AG04450 (cell line): ENCODE results near the gene KRTAP4-12. TPM values are rescaled to one million over a fixed set of nuclear protein-coding genes. Genes with fewer than 3 reads are reported as not detected.
A peak's percentile ranks its signal among the peaks of the same experiment; 100 is the strongest.
"Not testable (repeated sequence)": the region's sequence is repeated elsewhere in the genome, so short reads cannot be mapped to it uniquely, and the experiment has no call there.

Experiments
- CTCF ChIA-PET: fragments of 300-600, 350-600 bp; formaldehyde crosslinking; extraction: SDS; loops from one replicate; lab custom pipeline; 2022; ENCODE audit warnings: antibody characterized with exemption, inconsistent platforms; lab: Charles Lee
- POLR2A ChIA-PET: fragments of 350-600 bp; formaldehyde crosslinking; extraction: SDS; loops from one replicate; lab custom pipeline; 2021; ENCODE audit warnings: antibody characterized with exemption, inconsistent platforms; lab: Yijun Ruan, JAX
- DNase-seq: peaks from one replicate; pipeline ENCODE4 v3.0.0-alpha.2; 2011; ENCODE audit warnings: low read depth, low spot score
- H3K27ac ChIP-seq: one replicate; pipeline ENCODE4 v1.5.1; 2012; ENCODE audit warnings: low read depth, low read length, control low read depth
- H3K27me3 ChIP-seq: one replicate; pipeline ENCODE4 v1.6.0; 2012; ENCODE audit warnings: low read length; ENCODE audit not compliant: control insufficient read depth, insufficient read depth
- H3K4me3 ChIP-seq: 2 replicates; pipeline ENCODE4 v1.5.1; 2011; ENCODE audit warnings: mild to moderate bottlenecking, low read depth, low read length, control low read depth
- H3K9me3 ChIP-seq: 2 replicates; pipeline ENCODE4 v1.5.1; 2012; ENCODE audit warnings: low read length; ENCODE audit not compliant: control insufficient read depth, insufficient read depth
- polyA plus RNA-seq: library from polyadenylated mRNA; depleted of rRNA; stranded (reverse); fragments of >200 nt; gene quantifications from 2 replicates; pipeline ENCODE4 v1.2.3, GENCODE V29; 2011
- TF ChIP-seq, protein P1 (sequence below): IDR thresholded peaks from 2 replicates; pipeline ENCODE4 v1.5.1; 2011; ENCODE audit warnings: low read depth, low read length, control low read depth, inconsistent platforms

KRTAP4-12 gene
- polyA plus RNA-seq, 1 experiment = not detected

DNA sequence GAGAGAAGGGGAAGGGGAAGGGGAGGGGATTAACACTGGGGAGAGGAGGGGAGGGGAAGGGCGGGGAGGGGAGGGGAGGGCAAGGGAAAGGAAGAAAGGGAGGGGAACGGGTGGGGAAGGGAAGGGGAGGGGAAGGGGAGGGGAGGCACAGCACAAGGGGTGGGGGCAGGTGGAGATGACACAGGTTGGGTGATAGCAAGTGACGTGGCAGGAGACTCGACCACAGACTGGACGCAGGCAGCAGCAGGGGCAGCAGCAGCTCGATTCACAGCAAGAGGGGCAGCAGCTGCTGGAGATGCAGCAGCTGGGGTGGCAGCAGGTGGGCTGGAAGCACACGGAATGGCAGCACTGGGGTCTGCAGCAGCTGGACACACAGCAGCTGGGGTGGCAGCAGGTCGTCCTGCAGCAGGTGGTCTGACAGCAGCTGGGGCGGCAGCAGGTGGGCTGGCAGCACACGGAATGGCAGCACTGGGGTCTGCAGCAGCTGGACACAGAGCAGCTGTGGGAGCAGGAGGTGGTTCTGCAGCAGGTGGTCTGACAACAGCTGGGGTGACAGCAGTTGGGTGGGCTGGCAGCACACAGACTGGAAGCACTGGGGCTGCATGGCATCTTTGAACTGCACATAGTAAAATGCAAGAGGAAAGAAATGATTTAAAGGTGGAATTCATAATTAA is 22.3 kb downstream of the KRTAP4-12 start, which contains the start of gene KRTAP4-16:
Gene KRTAP4-16, minus strand, starts transcription at position 624 of the 674 bp plus-strand sequence. Its CDS starts 0 bp downstream, at position 624.
- POLR2A ChIA-PET = no interaction called here
- H3K27ac ChIP-seq = no peak within 1 kb of the TSS

DNA sequence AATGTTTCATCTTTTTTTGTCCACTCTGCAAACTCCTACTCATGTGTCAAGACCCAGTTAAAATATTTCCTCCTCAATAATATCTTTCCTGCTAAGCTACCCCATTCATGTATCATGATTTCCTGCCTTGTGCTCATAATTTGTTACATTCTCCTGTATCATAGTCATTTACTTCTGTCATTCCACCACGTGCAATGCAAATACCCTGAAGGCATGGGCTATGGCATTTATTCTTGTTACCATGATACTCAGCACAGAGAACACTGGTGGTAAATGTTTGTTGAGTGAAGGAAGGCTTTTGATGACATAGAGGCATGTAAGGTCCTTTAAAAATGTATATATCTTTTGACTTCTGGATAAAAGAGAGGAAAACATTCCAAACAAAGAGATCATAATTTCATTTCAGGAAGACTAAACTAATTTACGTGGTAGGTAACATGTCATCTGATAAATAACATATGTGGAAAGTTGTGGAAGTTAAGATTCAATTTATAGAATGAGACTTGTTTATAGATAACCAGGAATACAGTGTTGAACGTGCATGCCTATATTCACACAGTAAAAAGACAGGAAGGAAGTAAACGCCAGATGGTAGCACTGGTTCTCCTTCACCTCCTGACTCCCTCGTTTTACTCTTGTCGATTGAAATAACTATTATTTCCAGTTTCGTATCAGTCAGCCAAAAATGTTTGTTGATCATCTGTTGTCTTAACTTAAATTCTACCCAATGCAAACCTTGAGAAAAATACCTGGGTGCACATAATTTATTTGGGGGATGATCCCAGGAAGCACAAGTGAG is 24.1 kb downstream of the KRTAP4-12 start:
- H3K9me3 ChIP-seq, CTCF ChIA-PET, H3K4me3 ChIP-seq, POLR2A ChIA-PET, H3K27me3 ChIP-seq, H3K27ac ChIP-seq: not testable (repeated sequence)
- peak; percentile 10 for DNase-seq

More for the DNA sequence above, 22.3 kb downstream of the KRTAP4-12 start, which contains the start of gene KRTAP4-16:
- Histone ChIP-seq H3K27me3 (no peaks in the 10 kb centered on the region), H3K4me3 (no peak within 1 kb of the TSS), H3K9me3 (no peaks in the 10 kb centered on the region)
- TF ChIP-seq, protein P1, sequence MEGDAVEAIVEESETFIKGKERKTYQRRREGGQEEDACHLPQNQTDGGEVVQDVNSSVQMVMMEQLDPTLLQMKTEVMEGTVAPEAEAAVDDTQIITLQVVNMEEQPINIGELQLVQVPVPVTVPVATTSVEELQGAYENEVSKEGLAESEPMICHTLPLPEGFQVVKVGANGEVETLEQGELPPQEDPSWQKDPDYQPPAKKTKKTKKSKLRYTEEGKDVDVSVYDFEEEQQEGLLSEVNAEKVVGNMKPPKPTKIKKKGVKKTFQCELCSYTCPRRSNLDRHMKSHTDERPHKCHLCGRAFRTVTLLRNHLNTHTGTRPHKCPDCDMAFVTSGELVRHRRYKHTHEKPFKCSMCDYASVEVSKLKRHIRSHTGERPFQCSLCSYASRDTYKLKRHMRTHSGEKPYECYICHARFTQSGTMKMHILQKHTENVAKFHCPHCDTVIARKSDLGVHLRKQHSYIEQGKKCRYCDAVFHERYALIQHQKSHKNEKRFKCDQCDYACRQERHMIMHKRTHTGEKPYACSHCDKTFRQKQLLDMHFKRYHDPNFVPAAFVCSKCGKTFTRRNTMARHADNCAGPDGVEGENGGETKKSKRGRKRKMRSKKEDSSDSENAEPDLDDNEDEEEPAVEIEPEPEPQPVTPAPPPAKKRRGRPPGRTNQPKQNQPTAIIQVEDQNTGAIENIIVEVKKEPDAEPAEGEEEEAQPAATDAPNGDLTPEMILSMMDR = no peak
- CTCF ChIA-PET = interaction anchor here (0.6 kb wide), 1 partner anchor 127 kb away, joined by 4 read pairs; no protein-coding TSS in a partner anchor
- no peak for DNase-seq

DNA sequence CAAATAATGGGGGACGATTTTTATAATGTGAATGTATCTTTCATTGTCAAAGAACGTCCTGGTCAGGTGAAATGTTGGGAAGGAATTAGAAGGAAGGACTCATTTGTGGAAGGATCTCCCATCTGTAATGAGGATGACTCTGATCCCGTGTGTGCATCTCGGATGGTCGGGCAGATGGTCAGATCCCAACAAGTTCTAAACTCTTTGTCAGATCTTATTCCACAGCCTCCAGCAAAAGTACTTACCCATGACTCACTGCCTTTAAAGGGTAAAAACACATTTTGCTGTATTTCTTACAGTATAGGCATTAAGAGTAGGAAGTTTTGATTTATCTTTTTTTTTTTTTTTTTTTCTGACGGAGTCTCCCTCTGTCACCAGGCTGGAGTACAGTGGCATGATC is 25.5 kb downstream of the KRTAP4-12 start:
- TF ChIP-seq, protein P1 = no peak
- POLR2A ChIA-PET = no interaction called here
- no peak for DNase-seq
- no peak overlapping the region for H3K27ac ChIP-seq
- no peaks in the 10 kb centered on the region for H3K9me3 ChIP-seq
- H3K4me3 ChIP-seq = no peak overlapping the region
- CTCF ChIA-PET = no interaction called here
- H3K27me3 ChIP-seq = no peaks in the 10 kb centered on the region

DNA sequence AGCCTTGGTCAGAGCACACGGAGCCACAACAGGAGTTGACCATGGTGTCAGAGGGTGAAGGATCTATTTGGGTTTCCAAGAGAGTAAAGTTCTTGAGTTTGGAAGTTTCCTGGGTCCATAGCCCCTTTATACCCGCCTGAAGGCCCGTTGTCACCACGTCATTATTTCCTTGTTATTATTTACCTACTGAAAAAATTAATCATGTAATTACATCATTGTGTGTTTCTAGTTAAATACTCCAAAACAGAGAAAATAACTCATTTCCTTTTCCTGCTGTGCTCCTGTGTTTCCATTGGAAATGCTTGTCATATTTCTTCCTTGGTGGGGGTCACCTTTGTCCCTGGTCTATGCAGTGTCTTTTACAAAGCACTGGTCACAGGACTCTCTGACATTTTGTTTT is 25.9 kb downstream of the KRTAP4-12 start, which contains the start of gene KRTAP4-8:
Gene KRTAP4-8, minus strand, starts transcription at position 101 of the 400 bp plus-strand sequence. Its CDS starts 58 bp downstream, at position 43.
- CTCF ChIA-PET = no interaction called here
- DNase-seq = no peak
- H3K27ac ChIP-seq = no peak within 1 kb of the TSS
- H3K4me3 ChIP-seq = no peak within 1 kb of the TSS
- H3K27me3 ChIP-seq = no peaks in the 10 kb centered on the region
- TF ChIP-seq, protein P1 = no peak
- POLR2A ChIA-PET = no interaction called here
- no peaks in the 10 kb centered on the region for H3K9me3 ChIP-seq

DNA sequence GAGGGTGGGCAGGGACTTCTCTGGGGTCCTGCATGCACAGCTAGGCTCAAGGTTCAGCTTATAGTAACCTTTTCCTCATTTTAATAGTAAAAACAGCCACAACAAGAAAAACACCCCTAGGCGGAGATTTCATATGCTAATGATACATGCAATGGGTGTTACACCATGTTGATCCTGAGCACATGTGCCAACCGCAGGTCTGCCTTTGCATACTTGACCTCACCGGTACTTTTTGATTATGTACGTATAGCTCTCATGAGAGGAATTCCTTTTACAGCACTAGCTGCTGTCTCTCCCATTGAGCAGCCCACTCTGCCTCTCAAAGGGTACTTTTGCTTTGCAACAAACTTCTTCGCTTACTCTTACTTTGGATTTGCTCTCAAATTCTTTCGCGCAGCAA is 27.9 kb downstream of the KRTAP4-12 start:
- Histone ChIP-seq H3K27me3 (no peaks in the 10 kb centered on the region), H3K27ac (no peak overlapping the region), H3K4me3 (no peak overlapping the region), H3K9me3 (no peaks in the 10 kb centered on the region)
- TF ChIP-seq, protein P1 = no peak
- DNase-seq = no peak
- ChIA-PET POLR2A (no interaction called here), CTCF (no interaction called here)

DNA sequence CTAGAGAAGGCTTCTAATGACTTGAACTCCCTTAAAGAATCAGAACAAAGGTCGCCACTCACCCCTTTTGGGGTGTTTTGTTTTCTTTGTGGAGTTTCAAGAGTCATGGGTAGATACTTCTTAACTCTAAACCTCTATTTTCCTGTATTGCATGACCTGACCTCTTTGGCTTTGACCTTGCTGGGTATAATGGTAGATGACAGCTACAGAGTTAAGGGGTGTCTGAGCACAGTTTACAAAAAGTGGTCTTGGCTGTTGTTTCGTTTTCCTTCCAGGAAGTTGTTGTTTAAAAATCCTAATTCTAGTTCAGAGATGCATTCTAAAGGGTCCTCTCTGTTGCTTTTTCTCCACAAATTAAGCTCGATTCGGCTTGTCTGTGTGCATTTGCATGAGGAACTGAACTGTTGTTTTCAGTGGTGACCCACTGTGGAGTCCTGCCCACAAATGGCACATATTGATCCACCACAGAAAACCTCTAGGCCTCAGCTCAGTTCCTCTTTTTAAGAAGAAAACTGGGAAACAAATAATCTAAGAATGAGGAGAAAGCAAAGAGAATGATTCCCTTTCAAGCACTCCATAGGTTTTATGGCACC is 35.1 kb downstream of the KRTAP4-12 start:
- POLR2A ChIA-PET, DNase-seq, H3K27ac ChIP-seq, H3K27me3 ChIP-seq, H3K4me3 ChIP-seq, H3K9me3 ChIP-seq: not testable (repeated sequence)
- CTCF ChIA-PET = interaction anchor here (0.7 kb wide), 1 partner anchor 9 kb away, joined by 4 read pairs; no protein-coding TSS in a partner anchor

DNA sequence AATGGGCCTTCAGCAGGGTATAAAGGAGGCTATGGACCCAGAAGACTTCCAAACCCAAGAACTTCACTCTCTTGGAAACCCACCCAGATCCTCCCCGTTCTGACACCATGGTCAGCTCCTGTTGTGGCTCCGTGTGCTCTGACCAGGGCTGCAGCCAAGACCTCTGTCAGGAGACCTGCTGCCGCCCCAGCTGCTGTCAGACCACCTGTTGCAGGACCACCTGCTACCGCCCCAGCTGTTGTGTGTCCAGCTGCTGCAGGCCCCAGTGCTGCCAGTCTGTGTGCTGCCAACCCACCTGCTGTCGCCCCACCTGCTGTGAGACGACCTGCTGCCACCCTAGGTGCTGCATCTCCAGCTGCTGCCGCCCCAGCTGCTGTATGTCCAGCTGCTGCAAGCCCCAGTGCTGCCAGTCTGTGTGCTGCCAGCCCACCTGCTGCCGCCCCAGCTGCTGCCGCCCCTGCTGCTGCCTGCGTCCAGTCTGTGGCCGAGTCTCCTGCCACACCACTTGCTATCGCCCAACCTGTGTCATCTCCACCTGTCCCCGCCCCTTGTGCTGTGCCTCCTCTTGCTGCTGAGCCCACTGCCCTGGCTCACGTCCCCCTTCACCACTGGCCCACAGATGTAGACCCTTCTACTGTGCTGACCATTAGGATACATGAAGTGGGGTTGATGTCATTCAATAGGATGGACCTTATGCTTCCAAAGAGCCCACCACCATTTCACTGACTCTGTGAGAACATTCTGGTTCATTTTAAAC is 39.7 kb downstream of the KRTAP4-12 start, which contains the start of gene KRTAP4-7:
Gene KRTAP4-7, plus strand, starts transcription at position 51 of the 757 bp plus-strand sequence. Its CDS starts 57 bp downstream, at position 108.
- H3K27ac ChIP-seq, H3K9me3 ChIP-seq, POLR2A ChIA-PET, H3K4me3 ChIP-seq, H3K27me3 ChIP-seq, CTCF ChIA-PET, DNase-seq: not testable (repeated sequence)
